IMR-90 (cell line): ENCODE measurements around the gene ACSS1. TPM values are rescaled to one million over a fixed set of nuclear protein-coding genes. Genes with fewer than 3 reads are reported as not detected.

ENCODE experiments used
- ATAC-seq: fragments of 200-7000 bp; cut with Tn5 transposase; 2 replicates; pipeline ENCODE4 v1.9.1; 2020; ENCODE audit warnings: low read depth, mild to moderate bottlenecking, moderate library complexity
- BruUV-seq: library from RNA; stranded (reverse); fragments of 400-500 nt; replicated peaks from 2 replicates; lab custom pipeline; 2021; lab: Mats Ljungman, UMichigan
- CTCF ChIA-PET: fragments of 300-600 bp; formaldehyde crosslinking; extraction: SDS; loops from one replicate; lab custom pipeline; 2021; ENCODE audit warnings: antibody characterized with exemption; lab: Yijun Ruan, JAX
- POLR2A ChIA-PET: fragments of 300-600 bp; sonication (Branson Sonifier 250); formaldehyde crosslinking; loops from one replicate; lab custom pipeline; 2022; ENCODE audit warnings: antibody characterized with exemption; ENCODE audit not compliant: unreplicated experiment; lab: Charles Lee
- DNase-seq: peaks from one replicate; pipeline ENCODE4 v3.0.0; 2013
- H2AFZ ChIP-seq: replicated peaks from 2 replicates; pipeline ENCODE3; 2013; ENCODE audit warnings: low read length, mild to moderate bottlenecking; ENCODE audit not compliant: poor library complexity
- H2AK5ac ChIP-seq: 2 replicates; pipeline ENCODE4 v1.6.1; 2013; ENCODE audit warnings: low read depth, low read length, inconsistent platforms
- H2AK9ac ChIP-seq: replicated peaks from 2 replicates; pipeline ENCODE3; 2013; ENCODE audit warnings: mild to moderate bottlenecking, low read depth, low read length, moderate library complexity; ENCODE audit not compliant: poor library complexity
- H2BK120ac ChIP-seq: 2 replicates; pipeline ENCODE4 v1.6.1; 2013; ENCODE audit warnings: low read depth, low read length, inconsistent platforms
- H2BK15ac ChIP-seq: 3 replicates; pipeline ENCODE4 v1.6.1; 2013; ENCODE audit warnings: low read depth, low read length, inconsistent platforms
- H2BK20ac ChIP-seq: 2 replicates; pipeline ENCODE4 v1.6.1; 2013; ENCODE audit warnings: low read depth, mild to moderate bottlenecking, inconsistent platforms, low read length, moderate library complexity
- H2BK5ac ChIP-seq: 2 replicates; pipeline ENCODE4 v1.6.1; 2013; ENCODE audit warnings: mild to moderate bottlenecking, low read depth, low read length, inconsistent platforms; ENCODE audit not compliant: poor library complexity, severe bottlenecking
- H3K14ac ChIP-seq: replicated peaks from 2 replicates; pipeline ENCODE4 v1.6.1; 2013; ENCODE audit warnings: low read depth, low read length, inconsistent platforms
- H3K18ac ChIP-seq: 2 replicates; pipeline ENCODE4 v1.6.1; 2013; ENCODE audit warnings: low read depth, low read length, control low read depth
- H3K23ac ChIP-seq: 2 replicates; pipeline ENCODE4 v1.6.1; 2013; ENCODE audit warnings: low read depth, low read length, inconsistent platforms
- H3K27ac ChIP-seq: 2 replicates; pipeline ENCODE4 v1.5.1; 2013; ENCODE audit warnings: mild to moderate bottlenecking, control low read depth, low read length; ENCODE audit not compliant: insufficient read depth
- H3K27me3 ChIP-seq: 2 replicates; pipeline ENCODE4 v1.6.1; 2013; ENCODE audit warnings: low read length; ENCODE audit not compliant: control insufficient read depth, insufficient read depth
- H3K36me3 ChIP-seq: 2 replicates; pipeline ENCODE4 v1.6.1; 2013; ENCODE audit warnings: low read length, mixed read lengths; ENCODE audit not compliant: control insufficient read depth, insufficient read depth
- H3K4ac ChIP-seq: 2 replicates; pipeline ENCODE4 v1.6.1; 2013; ENCODE audit warnings: low read depth, low read length, inconsistent platforms
- H3K4me1 ChIP-seq: 2 replicates; pipeline ENCODE4 v1.6.1; 2013; ENCODE audit warnings: low read length, mixed read lengths; ENCODE audit not compliant: control insufficient read depth, insufficient read depth
- H3K4me2 ChIP-seq: 2 replicates; pipeline ENCODE4 v1.6.1; 2013; ENCODE audit warnings: low read depth, mild to moderate bottlenecking, control low read depth, low read length, moderate library complexity
- H3K4me3 ChIP-seq: 2 replicates; pipeline ENCODE4 v1.5.1; 2013; ENCODE audit warnings: low read depth, mild to moderate bottlenecking, control low read depth, low read length, moderate library complexity; ENCODE audit not compliant: insufficient read depth
- H3K56ac ChIP-seq: 2 replicates; pipeline ENCODE4 v1.6.1; 2013; ENCODE audit warnings: low read length, inconsistent platforms; ENCODE audit not compliant: insufficient read depth; ENCODE audit errors: extremely low read depth
- H3K79me1 ChIP-seq, 2 experiments: 2 replicates each; pipeline ENCODE4 v1.6.1; 2013; ENCODE audit warnings: low read length in 2 of 2, inconsistent platforms in 1 of 2, low read depth in 1 of 2
- H3K9ac ChIP-seq: 2 replicates; pipeline ENCODE4 v1.6.1; 2013; ENCODE audit warnings: low read depth, low read length, control low read depth
- H3K9me1 ChIP-seq: 2 replicates; pipeline ENCODE4 v1.6.1; 2013; ENCODE audit warnings: low read length, inconsistent platforms; ENCODE audit not compliant: insufficient read depth
- H3K9me3 ChIP-seq: 2 replicates; pipeline ENCODE4 v1.6.1; 2013; ENCODE audit warnings: low read length; ENCODE audit not compliant: control insufficient read depth, insufficient read depth
- H4K20me1 ChIP-seq: 2 replicates; pipeline ENCODE4 v1.6.1; 2013; ENCODE audit warnings: low read length, inconsistent platforms; ENCODE audit not compliant: insufficient read depth
- H4K5ac ChIP-seq: 2 replicates; pipeline ENCODE4 v1.6.1; 2013; ENCODE audit warnings: mild to moderate bottlenecking, low read depth, low read length, control low read depth
- H4K8ac ChIP-seq, 2 experiments: 2 replicates each; pipeline ENCODE4 v1.6.1; 2013; ENCODE audit warnings: low read depth in 2 of 2, low read length in 2 of 2, control low read depth in 1 of 2, inconsistent platforms in 1 of 2
- H4K91ac ChIP-seq: 2 replicates; pipeline ENCODE4 v1.6.1; 2013; ENCODE audit warnings: low read depth, low read length, inconsistent platforms; ENCODE audit not compliant: insufficient read depth
- BHLHE40 ChIP-seq: fragments of 150-350 bp; IDR thresholded peaks from 2 replicates; pipeline ENCODE4 v1.6.1; 2016; ENCODE audit warnings: mild to moderate bottlenecking, low read depth, low read length
- CEBPB ChIP-seq: IDR thresholded peaks from 2 replicates; pipeline ENCODE4 v1.6.1; 2012; ENCODE audit warnings: low read depth, low read length, improper control_type of control experiment
- CHD1 ChIP-seq: IDR thresholded peaks from 2 replicates; pipeline ENCODE4 v1.6.1; 2012; ENCODE audit warnings: low read depth, low read length, improper control_type of control experiment
- FOS ChIP-seq: fragments of 150-350 bp; IDR thresholded peaks from 2 replicates; pipeline ENCODE4 v1.6.1; 2016; ENCODE audit warnings: low read depth, low read length
- MAFK ChIP-seq: IDR thresholded peaks from 2 replicates; pipeline ENCODE4 v1.6.1; 2012; ENCODE audit warnings: low read depth, low read length, improper control_type of control experiment
- MAZ ChIP-seq: IDR thresholded peaks from 2 replicates; pipeline ENCODE4 v1.6.1; 2012; ENCODE audit warnings: low read depth, mild to moderate bottlenecking, low read length, improper control_type of control experiment, moderate library complexity, borderline replicate concordance
- MXI1 ChIP-seq: IDR thresholded peaks from 2 replicates; pipeline ENCODE4 v1.6.1; 2012; ENCODE audit warnings: low read depth, mild to moderate bottlenecking, low read length, moderate library complexity, borderline replicate concordance
- NFE2L2 ChIP-seq: fragments of 150-350 bp; IDR thresholded peaks from 2 replicates; pipeline ENCODE4 v1.6.1; 2016; ENCODE audit warnings: low read depth, mild to moderate bottlenecking, low read length
- POLR2A ChIP-seq: IDR thresholded peaks from 2 replicates; pipeline ENCODE4 v1.6.1; 2012; ENCODE audit warnings: mild to moderate bottlenecking, low read depth, low read length
- RAD21 ChIP-seq: IDR thresholded peaks from 2 replicates; pipeline ENCODE4 v1.6.1; 2012; ENCODE audit warnings: low read length, improper control_type of control experiment
- RCOR1 ChIP-seq: IDR thresholded peaks from 2 replicates; pipeline ENCODE4 v1.6.1; 2012; ENCODE audit warnings: mild to moderate bottlenecking, low read length, improper control_type of control experiment; ENCODE audit not compliant: insufficient replicate concordance
- RFX5 ChIP-seq: IDR thresholded peaks from 2 replicates; pipeline ENCODE4 v1.8.0; 2012; ENCODE audit warnings: low read depth, mild to moderate bottlenecking, low read length, moderate library complexity
- SMC3 ChIP-seq: fragments of 150-350 bp; IDR thresholded peaks from 2 replicates; pipeline ENCODE4 v1.6.1; 2016; ENCODE audit warnings: low read depth, mild to moderate bottlenecking, antibody characterized with exemption, low read length, moderate library complexity
- WGBS, 2 experiments: methylation state at CpG; one replicate each; pipeline versions ENCODE4 v1.1.5 to v1.1.7; 2013; ENCODE audit warnings: missing lambda C conversion rate in 2 of 2; ENCODE audit not compliant: insufficient read length in 1 of 2; ENCODE audit errors: extremely low coverage in 2 of 2; 5-methylcytosine and 5-hydroxymethylcytosine counted together
- dilution Hi-C: fragments of 300-500 bp; cut with HindIII; formaldehyde crosslinking; loops from one replicate; pipeline ENCODE4 v1.14.3; 2018; ENCODE audit warnings: low sequenced_read_pairs; ENCODE audit not compliant: unreplicated experiment
- in situ Hi-C: fragments of 300-500 bp; cut with MboI; formaldehyde crosslinking; loops from 3 replicates; pipeline ENCODE4 v1.14.3; 2019; ENCODE audit warnings: low sequenced_read_pairs, inconsistent platforms, mixed read lengths
- intact Hi-C: fragments of 100-400 bp; cut with micrococcal nuclease; formaldehyde crosslinking; loops from 2 replicates; pipeline ENCODE4 v1.10.0; 2022
- polyA plus RNA-seq, 3 experiments: library from polyadenylated mRNA; depleted of rRNA; stranded (reverse); fragments of >200 nt; gene quantifications; 2 replicates each; pipeline ENCODE4 v1.2.3, GENCODE V29; 2012; ENCODE audit warnings: low replicate concordance in 1 of 3
- total RNA-seq: library from RNA; depleted of rRNA; stranded (reverse); fragments of >200 nt; gene quantifications from 2 replicates; pipeline ENCODE4 v1.2.3, GENCODE V29; 2012
- TF ChIP-seq, protein P1 (sequence below): fragments of 150-350 bp; IDR thresholded peaks from 2 replicates; pipeline ENCODE4 v1.6.1; 2016; ENCODE audit warnings: low read depth, mild to moderate bottlenecking, low read length, moderate library complexity, borderline replicate concordance
- TF ChIP-seq, protein P2 (sequence below): fragments of 150-350 bp; IDR thresholded peaks from 2 replicates; pipeline ENCODE4 v1.6.1; 2017; ENCODE audit warnings: mild to moderate bottlenecking, antibody characterized with exemption, low read length, low read depth
- TF ChIP-seq, protein P3 (sequence below): conservative IDR thresholded peaks from 2 replicates; pipeline ENCODE4 v1.5.1; 2012; ENCODE audit warnings: mild to moderate bottlenecking, low read depth, low read length, improper control_type of control experiment

ACSS1 gene
- total and polyA plus RNA-seq, 2 of the 4 experiments (the other 2 are of a cell fraction), result 0.72 to 1.2 TPM

DNA sequence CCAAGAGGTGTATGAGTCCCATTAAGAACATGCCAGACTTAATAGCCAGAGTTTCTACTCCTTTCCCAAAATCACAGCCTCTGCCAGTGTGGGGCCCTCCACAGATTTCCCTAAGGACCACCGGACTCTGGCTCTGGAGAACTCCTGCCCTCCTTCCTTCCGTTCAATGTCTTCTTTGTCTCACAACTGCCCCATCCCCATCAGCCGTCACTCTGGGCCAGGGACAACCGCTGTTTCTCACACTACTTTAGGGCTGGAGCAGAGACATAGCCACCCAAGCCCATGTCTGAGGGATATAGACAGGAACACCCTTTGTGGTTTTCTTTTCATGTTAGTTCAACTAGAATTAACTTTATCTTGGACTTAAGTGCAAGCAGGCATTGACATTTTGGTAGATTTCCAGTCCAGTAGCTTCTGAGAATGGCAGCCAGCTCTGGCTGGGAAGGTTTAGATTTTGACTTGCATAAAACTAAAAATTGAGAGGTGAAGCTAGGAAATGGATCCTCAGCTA lies 6.7 kb upstream of the ACSS1 start:
- Histone ChIP-seq H3K27me3 (peaks cover 66% of the 10 kb centered on the region), H3K27ac (no peak overlapping the region), H4K20me1 (no peaks in the 10 kb centered on the region), H2BK120ac (no peak overlapping the region), H3K9ac (no peak overlapping the region), H3K79me1 (no peaks in the 10 kb centered on the region), H3K18ac (no peak overlapping the region), H3K4me1 (no peaks in the 10 kb centered on the region), H2BK20ac (no peak overlapping the region), H3K4me3 (no peak overlapping the region), H3K36me3 (no peaks in the 10 kb centered on the region), H3K14ac (no peak overlapping the region), H2BK5ac (no peak overlapping the region), H2AK5ac (no peak overlapping the region), H3K4me2 (no peak overlapping the region), H3K56ac (no peak overlapping the region), H4K8ac (no peak overlapping the region), H3K23ac (no peak overlapping the region; the same call in 1 of the 2 replicates), H2BK15ac (no peak overlapping the region), H3K9me3 (no peaks in the 10 kb centered on the region), H3K4ac (no peak overlapping the region), H2AK9ac (no peak overlapping the region), H4K91ac (no peak overlapping the region), H4K5ac (no peak overlapping the region), H2AFZ (no peak overlapping the region), H3K9me1 (peaks cover 9% of the 10 kb centered on the region)
- BruUV-seq, result no TSS peak
- ChIA-PET CTCF (interaction anchor here (2.8 kb wide), 1 partner anchor 70 kb away, joined by 28 read pairs; no protein-coding TSS in a partner anchor), POLR2A (no interaction called here)
- in situ Hi-C loops, result loop anchor here (5.0 to 10.0 kb wide), 2 partner anchors 67 to 190 kb away; no protein-coding TSS in a partner anchor
- 60% methylated on average over 1 of the region's 4 CpGs; no CpG with 5 or more reads in 1 of the 2 experiments for WGBS, 2 experiments
- dilution Hi-C loops, result no loop called here
- intact Hi-C loops, result loop anchor here (1.0 to 5.0 kb wide), 3 partner anchors 69 to 183 kb away; partner anchors contain the start of gene PYGB
- TF ChIP-seq SMC3, result no peak
- TF ChIP-seq MXI1, result no peak
- no peak for TF ChIP-seq MAFK
- no peak for TF ChIP-seq RCOR1
- no peak for TF ChIP-seq POLR2A
- no peak for TF ChIP-seq CHD1
- TF ChIP-seq RAD21, result no peak
- TF ChIP-seq, protein P1, sequence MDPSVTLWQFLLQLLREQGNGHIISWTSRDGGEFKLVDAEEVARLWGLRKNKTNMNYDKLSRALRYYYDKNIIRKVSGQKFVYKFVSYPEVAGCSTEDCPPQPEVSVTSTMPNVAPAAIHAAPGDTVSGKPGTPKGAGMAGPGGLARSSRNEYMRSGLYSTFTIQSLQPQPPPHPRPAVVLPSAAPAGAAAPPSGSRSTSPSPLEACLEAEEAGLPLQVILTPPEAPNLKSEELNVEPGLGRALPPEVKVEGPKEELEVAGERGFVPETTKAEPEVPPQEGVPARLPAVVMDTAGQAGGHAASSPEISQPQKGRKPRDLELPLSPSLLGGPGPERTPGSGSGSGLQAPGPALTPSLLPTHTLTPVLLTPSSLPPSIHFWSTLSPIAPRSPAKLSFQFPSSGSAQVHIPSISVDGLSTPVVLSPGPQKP, result no peak
- TF ChIP-seq, protein P2, sequence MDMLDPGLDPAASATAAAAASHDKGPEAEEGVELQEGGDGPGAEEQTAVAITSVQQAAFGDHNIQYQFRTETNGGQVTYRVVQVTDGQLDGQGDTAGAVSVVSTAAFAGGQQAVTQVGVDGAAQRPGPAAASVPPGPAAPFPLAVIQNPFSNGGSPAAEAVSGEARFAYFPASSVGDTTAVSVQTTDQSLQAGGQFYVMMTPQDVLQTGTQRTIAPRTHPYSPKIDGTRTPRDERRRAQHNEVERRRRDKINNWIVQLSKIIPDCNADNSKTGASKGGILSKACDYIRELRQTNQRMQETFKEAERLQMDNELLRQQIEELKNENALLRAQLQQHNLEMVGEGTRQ, result no peak
- TF ChIP-seq, protein P3, sequence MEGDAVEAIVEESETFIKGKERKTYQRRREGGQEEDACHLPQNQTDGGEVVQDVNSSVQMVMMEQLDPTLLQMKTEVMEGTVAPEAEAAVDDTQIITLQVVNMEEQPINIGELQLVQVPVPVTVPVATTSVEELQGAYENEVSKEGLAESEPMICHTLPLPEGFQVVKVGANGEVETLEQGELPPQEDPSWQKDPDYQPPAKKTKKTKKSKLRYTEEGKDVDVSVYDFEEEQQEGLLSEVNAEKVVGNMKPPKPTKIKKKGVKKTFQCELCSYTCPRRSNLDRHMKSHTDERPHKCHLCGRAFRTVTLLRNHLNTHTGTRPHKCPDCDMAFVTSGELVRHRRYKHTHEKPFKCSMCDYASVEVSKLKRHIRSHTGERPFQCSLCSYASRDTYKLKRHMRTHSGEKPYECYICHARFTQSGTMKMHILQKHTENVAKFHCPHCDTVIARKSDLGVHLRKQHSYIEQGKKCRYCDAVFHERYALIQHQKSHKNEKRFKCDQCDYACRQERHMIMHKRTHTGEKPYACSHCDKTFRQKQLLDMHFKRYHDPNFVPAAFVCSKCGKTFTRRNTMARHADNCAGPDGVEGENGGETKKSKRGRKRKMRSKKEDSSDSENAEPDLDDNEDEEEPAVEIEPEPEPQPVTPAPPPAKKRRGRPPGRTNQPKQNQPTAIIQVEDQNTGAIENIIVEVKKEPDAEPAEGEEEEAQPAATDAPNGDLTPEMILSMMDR, result no peak
- TF ChIP-seq CEBPB, result no peak
- TF ChIP-seq NFE2L2, result no peak
- no peak for TF ChIP-seq MAZ
- TF ChIP-seq RFX5, result no peak
- TF ChIP-seq FOS, result no peak
- TF ChIP-seq BHLHE40, result no peak
- ATAC-seq (no peak), DNase-seq (no peak)
